Activated CD4-positive, alpha-beta T cell treated with anti-CD3 and anti-CD28 coated beads, Interleukin-2, amount 50 U/mL, for 1 hour (primary cell): ENCODE measurements around the gene CCNH.

Experiments used
- DNase-seq: peaks from one replicate; pipeline ENCODE4 v3.0.0-alpha.2; 2020

Gene CCNH

GRCh38 chr5:87354496-87354895, 58.2 kb downstream of the CCNH start:
- no peak for DNase-seq

- DNase-seq = no peak
Observed at GRCh38 chr5:87347841-87348240, 64.9 kb downstream of the CCNH start.

GRCh38 chr5:87347272-87347671, 65.5 kb downstream of the CCNH start:
- DNase-seq = no peak
